ENCODE data around the gene CES2. TPM values are rescaled to one million over a fixed set of nuclear protein-coding genes. Genes with fewer than 3 reads are reported as not detected.

Gene CES2
- total and polyA plus RNA-seq, 10 of the 15 experiments (the other 5 are each of a cell fraction or from before 2014, with no cell fraction given) = 1.6 to 33.7 (median 21.0) TPM

DNA sequence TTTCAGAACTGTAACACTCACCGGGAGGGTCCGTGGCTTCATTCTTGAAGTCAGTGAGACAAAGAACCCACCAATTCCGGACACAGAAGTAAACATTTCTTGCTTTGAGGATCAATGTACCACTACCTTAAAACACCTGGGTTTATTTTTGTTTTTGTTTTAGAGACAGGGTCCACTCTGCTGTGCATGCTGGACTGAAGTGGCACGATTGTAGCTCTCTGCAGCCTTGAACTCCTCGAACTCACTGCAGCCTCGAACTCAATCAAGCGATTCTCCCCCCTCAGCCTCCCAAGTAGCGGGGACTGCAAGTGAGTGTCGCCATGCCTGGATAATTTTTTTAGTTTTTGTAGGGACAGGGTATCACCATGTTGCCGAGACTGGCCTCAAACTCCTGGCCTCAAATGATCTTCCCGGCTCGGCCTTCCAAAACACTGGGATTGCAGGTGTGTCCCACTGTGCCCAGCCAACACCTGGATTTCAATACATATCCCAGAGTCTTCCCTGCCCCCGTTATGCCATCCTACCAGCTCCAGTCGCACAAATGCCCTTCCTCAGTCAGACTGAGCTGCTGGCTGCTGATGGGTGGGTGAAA is 40.1 kb downstream of the CES2 start:
- ChIA-PET CTCF (interaction anchor here (0.9 to 2.5 kb wide), 13 partner anchors 10 to 217 kb away, joined by 3 to 13 read pairs (median 7); partner anchors contain the start of genes B3GNT9 and CES3), RAD21 (ENCODE audit: unreplicated experiment) (interaction anchor here (0.7 to 1.4 kb wide), 8 partner anchors 9 to 364 kb away, joined by 3 to 5 read pairs (median 3); no protein-coding TSS in a partner anchor)
- 58% methylated on average over 14 of the region's 14 CpGs for WGBS (ENCODE audit: insufficient coverage, insufficient replicate concordance, low lambda C conversion rate, missing lambda C conversion rate)

More for the DNA sequence above, 40.1 kb downstream of the CES2 start:
- no peak overlapping the region for H2AFZ ChIP-seq (ENCODE audit: control insufficient read depth, low read depth, low read length)
- no peak overlapping the region for H3K9ac ChIP-seq (ENCODE audit: control insufficient read depth, insufficient read depth, low read length)
- no peaks in the 10 kb centered on the region for H4K20me1 ChIP-seq (ENCODE audit: control insufficient read depth, insufficient read depth)
- no peak for FAIRE-seq
- no peak for ATAC-seq
- H3K27ac ChIP-seq (ENCODE audit: control insufficient read depth, insufficient read depth) = no peak overlapping the region
- BruUV-seq (replicated peaks) = no TSS peak
- no peaks in the 10 kb centered on the region; a peak in 1 of 4 replicates for H3K27me3 ChIP-seq (replicated peaks in 1 of 2; ENCODE audit: control insufficient read depth in 2 of 2, insufficient read depth in 2 of 2, low read length in 1 of 2)
- no peaks in the 10 kb centered on the region for H3K79me2 ChIP-seq (ENCODE audit: control insufficient read depth, insufficient read depth, low read length)
- in situ Hi-C loops (cut with MboI) (loop anchor here (10.0 to 25.0 kb wide), 2 partner anchors 179 to 437 kb away; partner anchors contain the start of genes B3GNT9, FBXL8, TRADD and ZDHHC1), intact Hi-C loops (cut with micrococcal nuclease; ENCODE audit: unreplicated experiment) (loop anchor here (5.0 kb wide), 1 partner anchor 37 kb away; no protein-coding TSS in a partner anchor)
- no peak overlapping the region for H3K4me2 ChIP-seq (ENCODE audit: control insufficient read depth, insufficient read depth)
- H3K36me3 ChIP-seq (ENCODE audit: control insufficient read depth in 2 of 2, insufficient read depth in 2 of 2, low read length in 1 of 2) = no peaks in the 10 kb centered on the region
- SMC1A ChIA-PET (ENCODE audit: uncharacterized antibody, unreplicated experiment) = interaction anchor here (0.7 to 2.9 kb wide), 6 partner anchors 9 to 209 kb away, joined by 3 to 9 read pairs (median 4); no protein-coding TSS in a partner anchor
- H3K9me3 ChIP-seq (replicated peaks; ENCODE audit: control insufficient read depth, insufficient read depth, low read length) = no peaks in the 10 kb centered on the region
- DNase-seq (ENCODE audit: low read depth, low spot score) = no peak
- TF ChIP-seq RCOR1 (conservative IDR thresholded peaks at IDR 0.05; ENCODE audit: low read depth, low read length) (no peak), SP1 (IDR thresholded peaks at IDR 0.05; ENCODE audit: low read depth, low read length) (no peak), PAX8 (IDR thresholded peaks at IDR 0.05) (no peak)
- TF ChIP-seq, protein P1, sequence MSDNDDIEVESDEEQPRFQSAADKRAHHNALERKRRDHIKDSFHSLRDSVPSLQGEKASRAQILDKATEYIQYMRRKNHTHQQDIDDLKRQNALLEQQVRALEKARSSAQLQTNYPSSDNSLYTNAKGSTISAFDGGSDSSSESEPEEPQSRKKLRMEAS (IDR thresholded peaks at IDR 0.05; ENCODE audit: low read depth, low read length) = no peak
- TF ChIP-seq, protein P2, sequence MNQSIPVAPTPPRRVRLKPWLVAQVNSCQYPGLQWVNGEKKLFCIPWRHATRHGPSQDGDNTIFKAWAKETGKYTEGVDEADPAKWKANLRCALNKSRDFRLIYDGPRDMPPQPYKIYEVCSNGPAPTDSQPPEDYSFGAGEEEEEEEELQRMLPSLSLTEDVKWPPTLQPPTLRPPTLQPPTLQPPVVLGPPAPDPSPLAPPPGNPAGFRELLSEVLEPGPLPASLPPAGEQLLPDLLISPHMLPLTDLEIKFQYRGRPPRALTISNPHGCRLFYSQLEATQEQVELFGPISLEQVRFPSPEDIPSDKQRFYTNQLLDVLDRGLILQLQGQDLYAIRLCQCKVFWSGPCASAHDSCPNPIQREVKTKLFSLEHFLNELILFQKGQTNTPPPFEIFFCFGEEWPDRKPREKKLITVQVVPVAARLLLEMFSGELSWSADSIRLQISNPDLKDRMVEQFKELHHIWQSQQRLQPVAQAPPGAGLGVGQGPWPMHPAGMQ (IDR thresholded peaks at IDR 0.05; ENCODE audit: borderline replicate concordance) = no peak
- TF ChIP-seq, protein P3, sequence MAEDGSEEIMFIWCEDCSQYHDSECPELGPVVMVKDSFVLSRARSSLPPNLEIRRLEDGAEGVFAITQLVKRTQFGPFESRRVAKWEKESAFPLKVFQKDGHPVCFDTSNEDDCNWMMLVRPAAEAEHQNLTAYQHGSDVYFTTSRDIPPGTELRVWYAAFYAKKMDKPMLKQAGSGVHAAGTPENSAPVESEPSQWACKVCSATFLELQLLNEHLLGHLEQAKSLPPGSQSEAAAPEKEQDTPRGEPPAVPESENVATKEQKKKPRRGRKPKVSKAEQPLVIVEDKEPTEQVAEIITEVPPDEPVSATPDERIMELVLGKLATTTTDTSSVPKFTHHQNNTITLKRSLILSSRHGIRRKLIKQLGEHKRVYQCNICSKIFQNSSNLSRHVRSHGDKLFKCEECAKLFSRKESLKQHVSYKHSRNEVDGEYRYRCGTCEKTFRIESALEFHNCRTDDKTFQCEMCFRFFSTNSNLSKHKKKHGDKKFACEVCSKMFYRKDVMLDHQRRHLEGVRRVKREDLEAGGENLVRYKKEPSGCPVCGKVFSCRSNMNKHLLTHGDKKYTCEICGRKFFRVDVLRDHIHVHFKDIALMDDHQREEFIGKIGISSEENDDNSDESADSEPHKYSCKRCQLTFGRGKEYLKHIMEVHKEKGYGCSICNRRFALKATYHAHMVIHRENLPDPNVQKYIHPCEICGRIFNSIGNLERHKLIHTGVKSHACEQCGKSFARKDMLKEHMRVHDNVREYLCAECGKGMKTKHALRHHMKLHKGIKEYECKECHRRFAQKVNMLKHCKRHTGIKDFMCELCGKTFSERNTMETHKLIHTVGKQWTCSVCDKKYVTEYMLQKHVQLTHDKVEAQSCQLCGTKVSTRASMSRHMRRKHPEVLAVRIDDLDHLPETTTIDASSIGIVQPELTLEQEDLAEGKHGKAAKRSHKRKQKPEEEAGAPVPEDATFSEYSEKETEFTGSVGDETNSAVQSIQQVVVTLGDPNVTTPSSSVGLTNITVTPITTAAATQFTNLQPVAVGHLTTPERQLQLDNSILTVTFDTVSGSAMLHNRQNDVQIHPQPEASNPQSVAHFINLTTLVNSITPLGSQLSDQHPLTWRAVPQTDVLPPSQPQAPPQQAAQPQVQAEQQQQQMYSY (CRISPR knock-in tag; IDR thresholded peaks at IDR 0.05) = no peak
- TF ChIP-seq, protein P4, sequence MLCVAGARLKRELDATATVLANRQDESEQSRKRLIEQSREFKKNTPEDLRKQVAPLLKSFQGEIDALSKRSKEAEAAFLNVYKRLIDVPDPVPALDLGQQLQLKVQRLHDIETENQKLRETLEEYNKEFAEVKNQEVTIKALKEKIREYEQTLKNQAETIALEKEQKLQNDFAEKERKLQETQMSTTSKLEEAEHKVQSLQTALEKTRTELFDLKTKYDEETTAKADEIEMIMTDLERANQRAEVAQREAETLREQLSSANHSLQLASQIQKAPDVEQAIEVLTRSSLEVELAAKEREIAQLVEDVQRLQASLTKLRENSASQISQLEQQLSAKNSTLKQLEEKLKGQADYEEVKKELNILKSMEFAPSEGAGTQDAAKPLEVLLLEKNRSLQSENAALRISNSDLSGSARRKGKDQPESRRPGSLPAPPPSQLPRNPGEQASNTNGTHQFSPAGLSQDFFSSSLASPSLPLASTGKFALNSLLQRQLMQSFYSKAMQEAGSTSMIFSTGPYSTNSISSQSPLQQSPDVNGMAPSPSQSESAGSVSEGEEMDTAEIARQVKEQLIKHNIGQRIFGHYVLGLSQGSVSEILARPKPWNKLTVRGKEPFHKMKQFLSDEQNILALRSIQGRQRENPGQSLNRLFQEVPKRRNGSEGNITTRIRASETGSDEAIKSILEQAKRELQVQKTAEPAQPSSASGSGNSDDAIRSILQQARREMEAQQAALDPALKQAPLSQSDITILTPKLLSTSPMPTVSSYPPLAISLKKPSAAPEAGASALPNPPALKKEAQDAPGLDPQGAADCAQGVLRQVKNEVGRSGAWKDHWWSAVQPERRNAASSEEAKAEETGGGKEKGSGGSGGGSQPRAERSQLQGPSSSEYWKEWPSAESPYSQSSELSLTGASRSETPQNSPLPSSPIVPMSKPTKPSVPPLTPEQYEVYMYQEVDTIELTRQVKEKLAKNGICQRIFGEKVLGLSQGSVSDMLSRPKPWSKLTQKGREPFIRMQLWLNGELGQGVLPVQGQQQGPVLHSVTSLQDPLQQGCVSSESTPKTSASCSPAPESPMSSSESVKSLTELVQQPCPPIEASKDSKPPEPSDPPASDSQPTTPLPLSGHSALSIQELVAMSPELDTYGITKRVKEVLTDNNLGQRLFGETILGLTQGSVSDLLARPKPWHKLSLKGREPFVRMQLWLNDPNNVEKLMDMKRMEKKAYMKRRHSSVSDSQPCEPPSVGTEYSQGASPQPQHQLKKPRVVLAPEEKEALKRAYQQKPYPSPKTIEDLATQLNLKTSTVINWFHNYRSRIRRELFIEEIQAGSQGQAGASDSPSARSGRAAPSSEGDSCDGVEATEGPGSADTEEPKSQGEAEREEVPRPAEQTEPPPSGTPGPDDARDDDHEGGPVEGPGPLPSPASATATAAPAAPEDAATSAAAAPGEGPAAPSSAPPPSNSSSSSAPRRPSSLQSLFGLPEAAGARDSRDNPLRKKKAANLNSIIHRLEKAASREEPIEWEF (IDR thresholded peaks at IDR 0.05; ENCODE audit: insufficient replicate concordance, low read depth, low read length) = no peak
- H3K4me3 ChIP-seq = no peak overlapping the region
- peaks cover 3% of the 10 kb centered on the region; the same call in 1 of the 2 replicates for H3K4me1 ChIP-seq (ENCODE audit: control insufficient read depth, insufficient read depth, low read length)
- POLR2A ChIA-PET = no interaction called here
